Measurements from ENCODE around the gene RNF43. TPM values are rescaled to one million over a fixed set of nuclear protein-coding genes. Genes with fewer than 3 reads are reported as not detected.

RNF43 gene
- total and polyA plus RNA-seq, 2 of the 13 experiments (the other 11 are each of a cell fraction or from before 2014, with no cell fraction given): 31.0 to 53.4 TPM

- TF ChIP-seq THAP7 (CRISPR knock-in tag; IDR thresholded peaks at IDR 0.05) (no peak), SKI (IDR thresholded peaks at IDR 0.05; ENCODE audit: partially characterized antibody) (no peak), ATF5 (CRISPR knock-in tag; IDR thresholded peaks at IDR 0.05; ENCODE audit: low read depth) (no peak), ZFY (CRISPR knock-in tag; IDR thresholded peaks at IDR 0.05) (peak; percentile 81), NR1H2 (CRISPR knock-in tag; IDR thresholded peaks at IDR 0.05; ENCODE audit: borderline replicate concordance, low read depth) (no peak), ZNF713 (CRISPR knock-in tag; IDR thresholded peaks at IDR 0.05) (no peak), ARNT (IDR thresholded peaks at IDR 0.05) (no peak), ZNF576 (CRISPR knock-in tag; IDR thresholded peaks at IDR 0.05) (no peak), ELK4 (CRISPR knock-in tag; IDR thresholded peaks at IDR 0.05; ENCODE audit: borderline replicate concordance) (no peak), PAXIP1 (CRISPR knock-in tag; conservative IDR thresholded peaks at IDR 0.05) (peak; percentile 99), ZNF549 (CRISPR knock-in tag; IDR thresholded peaks at IDR 0.05) (no peak), ZNF142 (CRISPR knock-in tag; IDR thresholded peaks at IDR 0.05) (0 out of 2 replicates have a peak, but pooled peaks have one; percentile 37), ZNF530 (CRISPR knock-in tag; IDR thresholded peaks at IDR 0.05; ENCODE audit: low read depth) (no peak), SYNCRIP (IDR thresholded peaks at IDR 0.05; ENCODE audit: insufficient read depth, low read depth, low read length) (no peak), ZZZ3 (CRISPR knock-in tag; IDR thresholded peaks at IDR 0.05; ENCODE audit: borderline replicate concordance) (no peak), ATF1 (CRISPR knock-in tag; IDR thresholded peaks at IDR 0.05) (no peak; the same call in 1 of the 2 replicates)
Observed at GRCh38 chr17:58381124-58382035, 36.0 kb downstream of the RNF43 start (continued).
